B cell (primary cell): ENCODE results near the gene SLC4A4. TPM values are rescaled to one million over a fixed set of nuclear protein-coding genes. Genes with fewer than 3 reads are reported as not detected.

Source experiments
- ATAC-seq: fragments of 200-7000 bp; cut with Tn5 transposase; one replicate; pipeline ENCODE4 v1.10.0; 2021; ENCODE audit warnings: low read depth, mild to moderate bottlenecking, moderate number of reproducible peaks, moderate library complexity
- CTCF ChIA-PET: fragments of 350-600 bp; sonication (Branson Sonifier 250); formaldehyde crosslinking; loops from one replicate; lab custom pipeline; 2021; ENCODE audit warnings: antibody characterized with exemption, inconsistent platforms; lab: Charles Lee
- POLR2A ChIA-PET: fragments of 350-600 bp; sonication (Branson Sonifier 250); formaldehyde crosslinking; loops from one replicate; lab custom pipeline; 2021; ENCODE audit warnings: antibody characterized with exemption; lab: Charles Lee
- DNase-seq: peaks from one replicate; pipeline ENCODE4 v3.0.0; 2013
- H2AFZ ChIP-seq: 2 replicates; pipeline ENCODE4 v1.6.1; 2012; ENCODE audit warnings: mild to moderate bottlenecking, low read depth, low read length; ENCODE audit not compliant: insufficient read depth, poor library complexity, severe bottlenecking
- H3K27ac ChIP-seq, 2 donors: 1 replicate in 1 of 2; 2 replicates in 1 of 2; pipeline ENCODE4 v1.5.1; 2012 to 2013; ENCODE audit warnings: low read length in 2 of 2, mild to moderate bottlenecking in 2 of 2, moderate library complexity in 1 of 2
- H3K27me3 ChIP-seq, 4 experiments: fragments of 200-600 bp in 1 of 4; sonication (generic) in 1 of 4; replicated peaks in 1 of 4; 1 replicate in 2 of 4; 2 replicates in 2 of 4; pipeline versions ENCODE4 v1.6.1 to v1.7.0; 2013 to 2016; ENCODE audit warnings: low read length in 3 of 4, mild to moderate bottlenecking in 2 of 4, mixed read lengths in 1 of 4, moderate library complexity in 1 of 4; ENCODE audit not compliant: insufficient read depth in 4 of 4, control insufficient read depth in 3 of 4; ENCODE audit errors: control extremely low read depth in 1 of 4
- H3K36me3 ChIP-seq, 2 experiments: replicated peaks in 1 of 2; 1 replicate in 1 of 2; 2 replicates in 1 of 2; pipeline versions ENCODE4 v1.6.1 to v1.7.1; 2013; ENCODE audit warnings: low read length in 1 of 2; ENCODE audit not compliant: insufficient read depth in 2 of 2, control insufficient read depth in 1 of 2; ENCODE audit errors: control extremely low read depth in 1 of 2, extremely low read depth in 1 of 2
- H3K4me1 ChIP-seq, 2 donors: fragments of 200-600 bp in 1 of 2; sonication (generic) in 1 of 2; 1 replicate in 1 of 2; 2 replicates in 1 of 2; pipeline versions ENCODE4 v1.5.1 to v1.6.1; 2013 to 2017; ENCODE audit warnings: low read length in 2 of 2; ENCODE audit not compliant: control insufficient read depth in 2 of 2, insufficient read depth in 2 of 2
- H3K4me2 ChIP-seq: replicated peaks from 2 replicates; pipeline ENCODE3; 2012; ENCODE audit warnings: mild to moderate bottlenecking, low read depth, low read length; ENCODE audit not compliant: poor library complexity, severe bottlenecking
- H3K4me3 ChIP-seq, 5 experiments: fragments of 200-600 bp in 1 of 5; sonication (generic) in 1 of 5; 1 replicate in 3 of 5; 2 replicates in 2 of 5; pipeline versions ENCODE4 v1.5.1 to v1.7.0; 2011 to 2016; ENCODE audit warnings: low read length in 4 of 5, mild to moderate bottlenecking in 4 of 5, low read depth in 2 of 5, control low read depth in 1 of 5, moderate library complexity in 1 of 5; ENCODE audit not compliant: insufficient read depth in 1 of 5; ENCODE audit errors: control extremely low read depth in 1 of 5, extremely low read depth in 1 of 5
- H3K79me2 ChIP-seq: fragments of 200-600 bp; sonication (generic); one replicate; pipeline ENCODE4 v1.6.0; 2016; ENCODE audit warnings: low read length; ENCODE audit not compliant: control insufficient read depth, insufficient read depth
- H3K9ac ChIP-seq: fragments of 200-600 bp; sonication (generic); 2 replicates; pipeline ENCODE4 v1.6.1; 2017; ENCODE audit warnings: mild to moderate bottlenecking, low read length, moderate library complexity
- H3K9me3 ChIP-seq, 3 donors: one replicate each; pipeline versions ENCODE4 v1.6.1 to v1.7.1; 2013; ENCODE audit warnings: low read length in 2 of 3; ENCODE audit not compliant: control insufficient read depth in 2 of 3, insufficient read depth in 1 of 3; ENCODE audit errors: control extremely low read depth in 1 of 3
- H4K20me1 ChIP-seq: 2 replicates; pipeline ENCODE4 v1.6.0; 2012; ENCODE audit warnings: mild to moderate bottlenecking, low read length; ENCODE audit not compliant: insufficient read depth, control insufficient read depth, poor library complexity, severe bottlenecking
- H3K27ac Mint-ChIP-seq: one replicate; pipeline ENCODE4 v1.8.0; 2021; ENCODE audit warnings: mixed read lengths
- H3K27me3 Mint-ChIP-seq: one replicate; pipeline ENCODE4 v1.8.0; 2021; ENCODE audit warnings: mixed read lengths
- H3K4me1 Mint-ChIP-seq: one replicate; pipeline ENCODE4 v1.8.0; 2021; ENCODE audit warnings: mixed read lengths
- H3K4me3 Mint-ChIP-seq: one replicate; pipeline ENCODE4 v1.8.0; 2021; ENCODE audit warnings: mixed read lengths
- H3K9me3 Mint-ChIP-seq: one replicate; pipeline ENCODE4 v1.8.0; 2022; ENCODE audit warnings: mixed read lengths; ENCODE audit not compliant: insufficient read depth
- EZH2 ChIP-seq: IDR thresholded peaks from 2 replicates; pipeline ENCODE4 v1.6.1; 2012; ENCODE audit warnings: borderline replicate concordance, low read depth, mild to moderate bottlenecking, moderate library complexity, low read length; ENCODE audit not compliant: insufficient read depth, poor library complexity, severe bottlenecking
- WGBS: methylation state at CpG from one replicate; pipeline ENCODE4 v1.1.5; 2013; ENCODE audit warnings: missing lambda C conversion rate; ENCODE audit not compliant: insufficient coverage; 5-methylcytosine and 5-hydroxymethylcytosine counted together
- intact Hi-C: fragments of 100-400 bp; cut with micrococcal nuclease; formaldehyde crosslinking; loops from one replicate; pipeline ENCODE4 v1.10.0; 2022
- polyA plus RNA-seq: library from polyadenylated mRNA; depleted of rRNA; stranded (reverse); fragments of >200 nt; gene quantifications from 2 replicates; pipeline ENCODE4 v1.2.3, GENCODE V29; 2012
- total RNA-seq, 2 donors: library from RNA; stranded (reverse); fragments of 120-200 nt in 1 of 2; gene quantifications; 1 replicate in 1 of 2; 2 replicates in 1 of 2; pipeline versions ENCODE4 v1.2.3 to v1.2.4, GENCODE V29; 2013 to 2022
- TF ChIP-seq, protein P1 (sequence below): fragments of 200-600 bp; IDR thresholded peaks from one replicate; pipeline ENCODE4 v1.8.0; 2022; ENCODE audit warnings: antibody characterized with exemption, mild to moderate bottlenecking

The SLC4A4 gene
- total and polyA plus RNA-seq, 2 donors (not counting 1 experiment from before 2014, with no cell fraction given): not detected

DNA sequence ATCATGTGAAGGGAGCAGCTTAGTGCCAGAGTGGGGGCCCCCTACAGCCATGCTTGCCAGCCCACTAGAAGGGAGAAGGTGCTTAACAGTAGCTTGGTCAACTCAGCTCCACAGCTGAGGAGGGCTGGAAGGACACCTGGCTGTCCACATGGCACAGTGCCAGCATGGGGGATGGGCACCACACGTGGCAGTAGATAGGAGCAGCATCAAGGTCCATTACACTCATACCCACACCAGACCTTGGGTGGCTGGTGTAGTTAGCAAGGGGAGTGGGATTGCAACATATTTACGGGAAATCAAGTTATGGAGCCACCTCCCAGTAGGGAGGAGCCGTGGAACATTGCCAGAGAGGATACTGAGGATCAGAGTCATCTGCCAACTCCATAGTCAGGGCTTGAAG is 37.9 kb upstream of the SLC4A4 start:
- no peaks in the 10 kb centered on the region for H3K36me3 ChIP-seq

DNA sequence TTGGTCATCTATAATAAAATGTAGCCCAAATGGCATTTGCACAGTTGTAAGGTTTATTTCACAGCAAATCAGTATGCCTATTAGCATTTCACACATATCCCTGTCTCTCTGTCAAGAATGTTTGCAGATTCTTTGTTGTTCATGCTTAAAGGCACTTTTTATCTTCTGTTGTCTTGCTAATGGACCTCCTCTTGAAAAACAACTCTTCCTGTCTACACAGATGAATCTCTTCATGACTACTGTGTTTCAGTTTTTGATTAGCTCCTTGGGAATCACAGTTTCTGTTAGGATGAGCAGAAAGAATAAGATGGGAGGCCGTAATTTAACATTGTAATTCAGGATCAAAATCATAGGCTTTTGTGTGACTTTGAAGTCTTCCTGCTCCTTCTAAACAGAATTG is 35.5 kb upstream of the SLC4A4 start:
- Histone ChIP-seq H3K4me1 (peaks cover 0 to 4% of the 10 kb centered on the region in 2 donors), H3K27me3 (no peaks in the 10 kb centered on the region), H3K4me2 (no peak overlapping the region), H3K9me3 (peaks cover 0 to 8% (median 0%) of the 10 kb centered on the region in 3 donors), H3K4me3 (no peak overlapping the region), H3K9ac (no peak overlapping the region), H3K27ac (no peak overlapping the region), H2AFZ (no peak overlapping the region), H3K79me2 (no peaks in the 10 kb centered on the region), H3K36me3 (no peaks in the 10 kb centered on the region), H4K20me1 (no peaks in the 10 kb centered on the region)
- H3K4me1 Mint-ChIP-seq: no peaks in the 10 kb centered on the region
- DNase-seq: no peak
- no peak for ATAC-seq
- H3K4me3 Mint-ChIP-seq: no peak overlapping the region
- H3K9me3 Mint-ChIP-seq: no peaks in the 10 kb centered on the region
- peaks cover 5% of the 10 kb centered on the region for H3K27me3 Mint-ChIP-seq
- H3K27ac Mint-ChIP-seq: no peak overlapping the region
- intact Hi-C loops: no loop called here
- POLR2A ChIA-PET: no interaction called here
- TF ChIP-seq, protein P1, sequence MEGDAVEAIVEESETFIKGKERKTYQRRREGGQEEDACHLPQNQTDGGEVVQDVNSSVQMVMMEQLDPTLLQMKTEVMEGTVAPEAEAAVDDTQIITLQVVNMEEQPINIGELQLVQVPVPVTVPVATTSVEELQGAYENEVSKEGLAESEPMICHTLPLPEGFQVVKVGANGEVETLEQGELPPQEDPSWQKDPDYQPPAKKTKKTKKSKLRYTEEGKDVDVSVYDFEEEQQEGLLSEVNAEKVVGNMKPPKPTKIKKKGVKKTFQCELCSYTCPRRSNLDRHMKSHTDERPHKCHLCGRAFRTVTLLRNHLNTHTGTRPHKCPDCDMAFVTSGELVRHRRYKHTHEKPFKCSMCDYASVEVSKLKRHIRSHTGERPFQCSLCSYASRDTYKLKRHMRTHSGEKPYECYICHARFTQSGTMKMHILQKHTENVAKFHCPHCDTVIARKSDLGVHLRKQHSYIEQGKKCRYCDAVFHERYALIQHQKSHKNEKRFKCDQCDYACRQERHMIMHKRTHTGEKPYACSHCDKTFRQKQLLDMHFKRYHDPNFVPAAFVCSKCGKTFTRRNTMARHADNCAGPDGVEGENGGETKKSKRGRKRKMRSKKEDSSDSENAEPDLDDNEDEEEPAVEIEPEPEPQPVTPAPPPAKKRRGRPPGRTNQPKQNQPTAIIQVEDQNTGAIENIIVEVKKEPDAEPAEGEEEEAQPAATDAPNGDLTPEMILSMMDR: no peak
- no peak for TF ChIP-seq EZH2
- WGBS: 67% methylated on average over 1 of the region's 1 CpG
- CTCF ChIA-PET: no interaction called here

More for the DNA sequence above, 37.9 kb upstream of the SLC4A4 start:
- ChIA-PET POLR2A (no interaction called here), CTCF (no interaction called here)
- Histone ChIP-seq H3K27ac (no peak overlapping the region), H3K79me2 (no peaks in the 10 kb centered on the region), H2AFZ (no peak overlapping the region), H3K4me3 (no peak overlapping the region), H4K20me1 (no peaks in the 10 kb centered on the region), H3K4me1 (peaks cover 0 to 4% of the 10 kb centered on the region in 2 donors), H3K27me3 (no peaks in the 10 kb centered on the region), H3K4me2 (no peak overlapping the region), H3K9me3 (peaks cover 0 to 8% (median 0%) of the 10 kb centered on the region in 3 donors), H3K9ac (no peak overlapping the region)
- Mint-ChIP-seq H3K4me1 (no peaks in the 10 kb centered on the region), H3K27ac (no peak overlapping the region), H3K9me3 (no peaks in the 10 kb centered on the region), H3K27me3 (peaks cover 13% of the 10 kb centered on the region), H3K4me3 (no peak overlapping the region)
- 71% methylated on average over 1 of the region's 3 CpGs for WGBS
- ATAC-seq (no peak), DNase-seq (no peak)
- TF ChIP-seq, protein P1: no peak
- no peak for TF ChIP-seq EZH2
- intact Hi-C loops: no loop called here
